GM19452 (cell line): ENCODE measurements around the gene JARID2.

ENCODE experiments used
- ATAC-seq: cut with Tn5 transposase; IDR thresholded peaks from one replicate; pipeline ENCODE4 v1.9.1; 2021; ENCODE audit not compliant: unreplicated experiment

The JARID2 gene

GRCh38 chr6:15264412-15264811 lies 18.5 kb downstream of the JARID2 start:
- no peak for ATAC-seq

DNA sequence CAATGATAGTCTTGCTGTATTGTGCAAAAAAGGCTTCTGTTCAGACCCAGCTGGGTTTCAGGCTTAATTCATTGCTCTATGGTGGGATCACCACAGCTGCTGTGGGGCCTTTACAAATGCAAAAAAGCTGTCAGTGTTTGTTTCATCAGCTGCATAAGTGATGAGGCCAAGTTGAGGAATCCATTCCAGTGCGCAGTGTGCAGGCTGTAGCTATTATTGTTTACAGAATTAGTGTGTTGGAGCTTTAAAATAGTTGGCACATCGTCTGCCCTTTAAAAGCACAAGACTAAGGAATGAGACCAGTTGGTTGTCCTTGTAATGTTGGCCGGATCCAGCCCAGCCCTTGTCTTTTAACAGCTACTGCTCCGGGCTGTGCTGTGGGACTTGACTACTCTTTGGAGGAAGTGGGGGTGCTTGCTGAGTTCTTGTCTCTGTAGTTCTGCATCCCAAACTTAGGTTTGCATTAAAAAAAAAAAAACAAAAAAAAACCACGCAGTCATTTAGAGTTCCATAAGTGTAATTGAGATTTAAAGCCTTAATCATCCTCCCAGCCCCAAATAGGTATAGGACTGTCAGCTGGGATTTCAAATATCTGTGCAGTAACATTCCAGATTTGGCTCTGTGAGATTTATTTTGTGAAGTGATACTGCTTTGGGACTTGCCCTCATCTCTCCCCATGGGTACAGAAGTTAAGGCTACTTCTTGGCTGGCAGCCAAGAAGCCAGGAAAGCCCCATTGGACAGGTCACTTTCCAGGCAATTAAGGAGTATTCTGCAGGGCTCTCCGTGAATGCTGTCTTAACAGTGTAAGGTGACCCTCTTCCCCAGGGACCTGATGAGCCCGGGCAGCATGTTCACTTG lies 19.3 kb downstream of the JARID2 start:
- ATAC-seq, result no peak

- ATAC-seq, result no peak
Observed at GRCh38 chr6:15265787-15266186, 19.9 kb downstream of the JARID2 start.

GRCh38 chr6:15266423-15266996 lies 20.6 kb downstream of the JARID2 start:
- no peak for ATAC-seq

- no peak for ATAC-seq
Observed at GRCh38 chr6:15267221-15267620, 21.4 kb downstream of the JARID2 start.

- ATAC-seq, result no peak
Observed at GRCh38 chr6:15268137-15268908, 22.5 kb downstream of the JARID2 start.

DNA sequence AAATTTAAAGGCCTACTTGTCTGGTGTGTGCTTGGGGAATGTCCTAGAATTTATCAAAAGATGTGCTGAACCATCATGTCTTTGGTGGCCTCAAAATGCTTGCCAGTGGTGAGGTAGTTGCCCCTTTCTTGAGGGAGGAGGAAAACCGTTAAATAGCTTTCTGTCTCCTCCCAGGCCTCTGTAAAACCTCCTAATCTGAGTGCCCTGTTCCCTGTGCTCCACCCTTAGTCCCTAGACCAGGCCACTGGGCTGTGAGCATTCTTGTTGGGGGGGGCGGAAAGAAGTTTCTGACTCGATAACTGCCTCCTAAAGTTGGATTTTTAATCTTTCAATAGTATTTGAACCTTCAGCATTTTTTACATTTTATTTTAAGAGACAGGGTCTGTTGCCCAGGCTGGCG lies 23.1 kb downstream of the JARID2 start:
- ATAC-seq, result no peak

- ATAC-seq, result no peak
Observed at GRCh38 chr6:15269619-15270018, 23.8 kb downstream of the JARID2 start.

GRCh38 chr6:15270402-15270801 lies 24.5 kb downstream of the JARID2 start:
- no peak for ATAC-seq

DNA sequence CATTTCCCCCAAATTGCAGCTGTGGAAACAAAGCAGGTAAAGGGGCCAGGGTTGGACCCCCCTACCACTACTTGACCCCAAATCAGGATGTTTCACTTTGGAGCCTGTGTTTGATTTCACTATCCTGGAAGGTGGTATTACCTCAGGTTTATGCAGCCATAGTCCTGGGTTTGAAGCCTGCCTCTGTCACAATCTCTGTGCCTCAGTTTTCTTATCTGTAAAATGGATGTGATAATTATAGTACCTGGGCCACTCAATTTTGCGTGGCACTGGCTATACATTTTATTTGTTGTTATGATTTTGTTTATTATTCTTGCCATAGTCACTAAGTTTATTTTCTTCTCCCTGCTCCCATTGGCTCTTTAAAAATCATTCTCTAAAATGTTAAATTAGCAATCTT lies 26.7 kb downstream of the JARID2 start:
- ATAC-seq, result no peak

DNA sequence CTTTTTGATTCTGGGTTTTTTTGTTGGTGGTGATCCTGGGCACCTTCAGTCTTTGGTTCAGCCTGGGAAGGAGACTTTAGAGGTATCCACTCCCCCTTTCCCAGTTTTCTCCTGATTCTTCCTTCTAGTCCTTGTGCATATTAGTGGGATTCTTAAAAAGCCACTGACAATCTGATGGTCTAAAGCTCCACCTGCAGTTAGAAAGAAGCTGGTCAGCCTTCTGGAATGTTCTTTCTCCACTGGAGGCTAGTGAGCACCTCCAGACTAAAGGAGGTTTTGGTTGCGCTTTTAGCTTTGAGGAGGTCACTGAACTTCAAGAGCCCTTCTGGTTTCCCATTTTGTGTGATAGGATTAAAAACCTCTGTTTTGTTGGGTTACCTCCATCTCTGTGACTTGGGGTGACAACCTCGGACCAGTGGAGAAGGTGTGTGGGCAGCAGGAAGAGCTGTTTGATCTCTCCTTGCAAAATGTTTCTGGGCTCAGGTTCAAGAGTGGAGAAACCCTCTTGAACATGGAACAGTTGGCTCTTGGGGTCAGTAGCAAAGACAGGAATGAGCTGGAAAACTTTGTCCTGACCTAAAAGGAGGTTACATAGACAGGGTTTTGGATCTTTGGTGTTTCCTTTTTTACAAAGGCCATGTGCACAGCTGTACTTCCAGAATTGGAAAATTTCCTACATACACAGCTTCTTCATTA lies 29.0 kb downstream of the JARID2 start:
- ATAC-seq, result no peak

- ATAC-seq, result no peak
Observed at GRCh38 chr6:15276036-15276985, 30.4 kb downstream of the JARID2 start.

- no peak for ATAC-seq
Observed at GRCh38 chr6:15279047-15279661, 33.3 kb downstream of the JARID2 start.

DNA sequence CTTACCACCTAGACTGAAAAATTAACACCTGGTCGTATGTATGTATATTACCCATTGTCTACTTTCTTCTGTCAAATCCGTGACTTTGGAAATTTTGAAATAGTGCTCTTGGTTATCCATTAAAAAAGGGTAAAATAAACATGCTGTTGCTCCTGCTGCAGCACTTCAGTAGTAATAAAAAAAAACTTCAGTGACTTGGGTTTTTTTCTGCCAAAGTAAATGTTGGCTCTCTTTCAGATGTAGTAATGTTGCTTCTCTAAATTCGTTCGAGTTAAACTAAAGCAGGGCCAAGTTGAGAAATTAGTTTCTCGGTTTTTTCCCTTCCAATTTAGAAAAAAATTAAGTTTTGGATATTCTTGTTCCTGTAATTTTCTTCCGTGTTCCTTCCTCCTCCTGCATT lies 34.2 kb downstream of the JARID2 start:
- no peak for ATAC-seq

- no peak for ATAC-seq
Observed at GRCh38 chr6:15280961-15281360, 35.1 kb downstream of the JARID2 start.

GRCh38 chr6:15282334-15282733 lies 36.5 kb downstream of the JARID2 start:
- ATAC-seq, result no peak

GRCh38 chr6:15283986-15284361 lies 38.1 kb downstream of the JARID2 start:
- ATAC-seq, result no peak

DNA sequence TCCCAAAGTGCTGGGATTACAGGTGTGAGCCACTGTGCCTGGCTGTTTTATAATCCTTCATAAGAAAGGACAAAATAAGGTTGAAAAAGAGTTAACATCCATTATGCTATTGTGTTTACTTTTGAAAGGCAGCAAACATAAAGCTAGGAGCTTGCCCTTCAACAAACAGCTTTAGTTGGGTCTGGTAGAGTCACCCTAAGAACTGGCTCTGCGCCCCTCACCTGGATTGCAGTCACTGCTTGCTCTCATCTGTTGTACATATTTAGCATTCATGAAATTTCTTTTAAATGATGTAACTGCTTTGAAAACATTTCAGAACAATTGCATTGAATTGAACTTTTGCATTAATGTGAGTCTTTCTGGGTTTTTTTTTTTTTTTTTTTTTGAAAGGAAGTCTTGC lies 38.9 kb downstream of the JARID2 start:
- no peak for ATAC-seq

GRCh38 chr6:15285682-15286294 lies 39.9 kb downstream of the JARID2 start:
- no peak for ATAC-seq
